H1 (cell line): ENCODE results near the gene PRX.

Experiments
- ATF2 ChIP-seq: IDR thresholded peaks from 2 replicates; pipeline ENCODE4 v1.6.1; 2012; ENCODE audit warnings: low read length, inconsistent platforms
- CBX5 ChIP-seq: fragments of 300-800, 300-1000 bp; sonication (generic); IDR thresholded peaks from 2 replicates; pipeline ENCODE4 v1.7.1; 2016; ENCODE audit warnings: antibody characterized with exemption, low read length, low read depth
- CTCF ChIP-seq, 3 experiments: IDR thresholded peaks; 1 replicate in 2 of 3; 2 replicates in 1 of 3; pipeline versions ENCODE4 v1.5.1 to v1.6.1; 2011; ENCODE audit warnings: low read length in 3 of 3, mild to moderate bottlenecking in 3 of 3, inconsistent platforms in 2 of 3, low read depth in 1 of 3, moderate library complexity in 1 of 3; ENCODE audit not compliant: insufficient read depth in 1 of 3; ENCODE audit errors: control extremely low read depth in 1 of 3
- EGR1 ChIP-seq: IDR thresholded peaks from 2 replicates; pipeline ENCODE4 v1.6.1; 2011; ENCODE audit warnings: low read depth, low read length, borderline replicate concordance
- GABPA ChIP-seq: IDR thresholded peaks from 2 replicates; pipeline ENCODE4 v1.6.1; 2011; ENCODE audit warnings: mild to moderate bottlenecking, low read length, moderate library complexity, borderline replicate concordance; ENCODE audit not compliant: insufficient read depth
- MAX ChIP-seq: IDR thresholded peaks from 2 replicates; pipeline ENCODE4 v1.6.1; 2012; ENCODE audit warnings: inconsistent platforms
- NANOG ChIP-seq: IDR thresholded peaks from 2 replicates; pipeline ENCODE4 v1.6.1; 2011; ENCODE audit warnings: low read length, low read depth, mild to moderate bottlenecking, inconsistent platforms; ENCODE audit not compliant: insufficient read depth, poor library complexity, severe bottlenecking
- POLR2A ChIP-seq, 2 experiments: IDR thresholded peaks; 1 replicate in 1 of 2; 2 replicates in 1 of 2; pipeline ENCODE4 v1.6.1; 2011; ENCODE audit warnings: low read depth in 2 of 2, low read length in 2 of 2, mild to moderate bottlenecking in 2 of 2; ENCODE audit errors: control extremely low read depth in 1 of 2
- POLR2AphosphoS5 ChIP-seq: IDR thresholded peaks from 2 replicates; pipeline ENCODE4 v1.6.1; 2011; ENCODE audit warnings: low read depth, low read length
- RNF2 ChIP-seq: fragments of 200-900, 300-1000 bp; sonication (generic); IDR thresholded peaks from 2 replicates; pipeline ENCODE4 v1.7.1; 2016; ENCODE audit warnings: borderline replicate concordance, low read depth, mild to moderate bottlenecking, antibody characterized with exemption, low read length; ENCODE audit not compliant: poor library complexity, severe bottlenecking; ENCODE audit errors: missing control alignments
- SIN3A ChIP-seq, 2 experiments: IDR thresholded peaks in 1 of 2; conservative IDR thresholded peaks in 1 of 2; 2 replicates each; pipeline ENCODE4 v1.6.1; 2011 to 2012; ENCODE audit warnings: low read length in 2 of 2, improper control_type of control experiment in 1 of 2, low read depth in 1 of 2, mild to moderate bottlenecking in 1 of 2

GRCh38 chr19:40414542-40415535, 1.7 kb upstream of the PRX start:
- TF ChIP-seq ATF2 (no peak), CBX5 (no peak), EGR1 (no peak), POLR2AphosphoS5 (no peak), SIN3A (conservative IDR thresholded peaks at IDR 0.05 in 1 of 2, IDR thresholded peaks at IDR 0.05 in 1 of 2; ENCODE audit: low read depth in 1 of 2, low read length in 2 of 2) (no peak), MAX (no peak), NANOG (no peak), RNF2 (no peak), CTCF (IDR thresholded peaks at IDR 0.05; ENCODE audit: control extremely low read depth in 1 of 3, insufficient read depth in 1 of 3, low read depth in 1 of 3, low read length in 3 of 3) (no peak), POLR2A (IDR thresholded peaks at IDR 0.05; ENCODE audit: control extremely low read depth in 1 of 2, low read depth in 2 of 2, low read length in 2 of 2) (no peak), GABPA (no peak)
